ENCODE results near the gene DCC. TPM values are rescaled to one million over a fixed set of nuclear protein-coding genes. Genes with fewer than 3 reads are reported as not detected.
"Not testable (repeated sequence)": the region's sequence is repeated elsewhere in the genome, so short reads cannot be mapped to it uniquely, and the experiment has no call there.

DCC gene
- total and polyA plus RNA-seq, 2 donors from 2014 or later = 3.9 TPM; not detected in 1

GRCh38 chr18:53509886-53510285 is 1169.9 kb downstream of the DCC start:
- no peak for DNase-seq
- intact Hi-C loops (cut with DNase I) = no loop called here
- Histone ChIP-seq H3K4me3 (ENCODE audit: low read length in 3 of 3) (no peak overlapping the region), H3K36me3 (ENCODE audit: control insufficient read depth in 2 of 3, insufficient read depth in 3 of 3, low read length in 3 of 3) (no peaks in the 10 kb centered on the region), H3K4me1 (ENCODE audit: control insufficient read depth in 2 of 3, insufficient read depth in 2 of 3, low read depth in 1 of 3, low read length in 3 of 3) (no peaks in the 10 kb centered on the region), H3K9me3 (ENCODE audit: control insufficient read depth in 2 of 3, insufficient read depth in 1 of 3, low read length in 3 of 3) (no peaks in the 10 kb centered on the region), H3K27ac (ENCODE audit: low read depth in 2 of 2, low read length in 2 of 2) (no peak overlapping the region), H3K27me3 (ENCODE audit: control insufficient read depth, insufficient read depth, low read length) (no peaks in the 10 kb centered on the region), H3K9ac (ENCODE audit: low read length in 3 of 3) (no peak overlapping the region)
- no peak for FAIRE-seq
- TF ChIP-seq CTCF (IDR thresholded peaks at IDR 0.05; ENCODE audit: borderline replicate concordance, extremely low read depth, insufficient read depth) = no peak

DNA sequence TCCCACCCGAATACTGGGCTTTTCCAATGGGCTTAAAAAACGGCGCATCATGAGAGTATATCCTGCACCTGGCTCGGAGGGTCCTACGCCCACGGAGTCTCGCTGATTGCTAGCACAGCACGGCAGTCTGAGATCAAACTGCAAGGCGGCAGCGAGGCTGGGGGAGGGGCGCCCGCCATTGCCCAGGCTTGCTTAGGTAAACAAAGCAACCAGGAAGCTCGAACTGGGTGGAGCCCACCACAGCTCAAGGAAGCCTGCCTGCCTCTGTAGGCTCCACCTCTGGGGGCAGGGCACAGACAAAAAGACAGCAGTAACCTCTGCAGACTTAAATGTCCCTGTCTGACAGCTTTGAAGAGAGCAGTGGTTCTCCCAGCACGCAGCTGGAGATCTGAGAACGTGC is 1171.7 kb downstream of the DCC start:
- DNase-seq; intact Hi-C loops (cut with DNase I); H3K4me1 ChIP-seq (ENCODE audit: control insufficient read depth in 2 of 3, insufficient read depth in 2 of 3, low read depth in 1 of 3, low read length in 3 of 3); H3K4me3 ChIP-seq (ENCODE audit: low read length in 3 of 3); H3K9me3 ChIP-seq (ENCODE audit: control insufficient read depth in 2 of 3, insufficient read depth in 1 of 3, low read length in 3 of 3); H3K27ac ChIP-seq (ENCODE audit: low read depth in 2 of 2, low read length in 2 of 2); H3K9ac ChIP-seq (ENCODE audit: low read length in 3 of 3); FAIRE-seq; H3K36me3 ChIP-seq (ENCODE audit: control insufficient read depth in 2 of 3, insufficient read depth in 3 of 3, low read length in 3 of 3); H3K27me3 ChIP-seq (ENCODE audit: control insufficient read depth, insufficient read depth, low read length): not testable (repeated sequence)

- Histone ChIP-seq H3K27ac (ENCODE audit: low read depth in 2 of 2, low read length in 2 of 2) (no peak overlapping the region), H3K9ac (ENCODE audit: low read length in 3 of 3) (no peak overlapping the region), H3K9me3 (ENCODE audit: control insufficient read depth in 2 of 3, insufficient read depth in 1 of 3, low read length in 3 of 3) (no peaks in the 10 kb centered on the region), H3K27me3 (ENCODE audit: control insufficient read depth, insufficient read depth, low read length) (no peaks in the 10 kb centered on the region), H3K36me3 (ENCODE audit: control insufficient read depth in 2 of 3, insufficient read depth in 3 of 3, low read length in 3 of 3) (no peaks in the 10 kb centered on the region), H3K4me1 (ENCODE audit: control insufficient read depth in 2 of 3, insufficient read depth in 2 of 3, low read depth in 1 of 3, low read length in 3 of 3) (no peaks in the 10 kb centered on the region), H3K4me3 (ENCODE audit: low read length in 3 of 3) (no peak overlapping the region)
- FAIRE-seq (no peak), DNase-seq (no peak)
- TF ChIP-seq CTCF (IDR thresholded peaks at IDR 0.05; ENCODE audit: borderline replicate concordance, extremely low read depth, insufficient read depth) = no peak
- intact Hi-C loops (cut with DNase I) = no loop called here
Measured at GRCh38 chr18:53521068-53521467, 1181.1 kb downstream of the DCC start.

DNA sequence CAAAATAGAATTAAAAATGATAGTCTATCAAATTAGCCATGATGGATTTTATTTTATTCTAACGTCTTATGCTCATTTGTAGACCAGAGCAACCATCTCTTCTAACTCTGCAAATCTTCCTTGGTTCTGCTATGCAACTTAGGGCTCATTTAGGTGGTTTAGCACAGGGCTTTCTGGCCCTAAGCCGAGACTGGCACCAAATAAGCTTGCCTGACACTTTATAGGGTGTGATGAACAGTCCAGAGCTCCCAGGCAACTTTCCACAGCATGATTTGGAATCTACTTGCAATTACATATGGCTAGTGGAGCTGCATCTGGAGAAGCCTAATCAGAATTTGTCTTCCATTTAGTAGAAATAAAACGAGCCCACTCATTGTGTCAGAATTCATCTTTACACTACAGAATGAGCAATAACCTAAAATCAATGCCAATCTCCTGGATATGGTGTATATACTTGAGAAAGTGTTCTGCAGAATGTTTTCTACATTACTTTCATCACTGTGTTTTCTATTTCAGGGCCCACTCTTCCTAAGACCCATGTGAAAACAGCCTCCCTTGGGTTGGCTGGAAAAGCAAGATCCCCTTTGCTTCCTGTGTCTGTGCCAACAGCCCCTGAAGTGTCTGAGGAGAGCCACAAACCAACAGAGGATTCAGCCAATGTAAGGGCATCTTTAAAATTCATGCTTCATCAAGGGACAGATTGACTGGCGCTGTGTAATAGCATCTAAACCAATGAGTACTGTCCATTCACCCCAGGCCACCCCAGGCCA is 1186.3 kb downstream of the DCC start:
- Histone ChIP-seq H3K27me3 (ENCODE audit: control insufficient read depth, insufficient read depth, low read length) (no peaks in the 10 kb centered on the region), H3K36me3 (ENCODE audit: control insufficient read depth in 2 of 3, insufficient read depth in 3 of 3, low read length in 3 of 3) (no peaks in the 10 kb centered on the region), H3K4me1 (ENCODE audit: control insufficient read depth in 2 of 3, insufficient read depth in 2 of 3, low read depth in 1 of 3, low read length in 3 of 3) (no peaks in the 10 kb centered on the region), H3K27ac (ENCODE audit: low read depth in 2 of 2, low read length in 2 of 2) (no peak overlapping the region), H3K9ac (ENCODE audit: low read length in 3 of 3) (no peak overlapping the region), H3K9me3 (ENCODE audit: control insufficient read depth in 2 of 3, insufficient read depth in 1 of 3, low read length in 3 of 3) (no peaks in the 10 kb centered on the region), H3K4me3 (ENCODE audit: low read length in 3 of 3) (no peak overlapping the region)
- intact Hi-C loops (cut with DNase I) = no loop called here
- FAIRE-seq = no peak
- TF ChIP-seq CTCF (IDR thresholded peaks at IDR 0.05; ENCODE audit: borderline replicate concordance, extremely low read depth, insufficient read depth) = no peak
- no peak for DNase-seq

All from kidney (tissue), 14 donors.